ENCODE data around the gene GIPC1. TPM values are rescaled to one million over a fixed set of nuclear protein-coding genes. Genes with fewer than 3 reads are reported as not detected.

The GIPC1 gene
- total and polyA plus RNA-seq, 9 of the 15 experiments (the other 6 are each of a cell fraction or from before 2014, with no cell fraction given), result 0.49 to 54.7 (median 24.8) TPM

GRCh38 chr19:14472202-14472938 is 23.6 kb downstream of the GIPC1 start (continued):
- TF ChIP-seq CHD7 (IDR thresholded peaks at IDR 0.05; ENCODE audit: low read depth, low read length) (no peak), ZNF146 (CRISPR knock-in tag; IDR thresholded peaks at IDR 0.05; ENCODE audit: unreplicated experiment) (no peak), ZNF780A (CRISPR knock-in tag; IDR thresholded peaks at IDR 0.05) (no peak), PHF21A (IDR thresholded peaks at IDR 0.05; ENCODE audit: borderline replicate concordance, low read depth) (no peak), NCOA4 (IDR thresholded peaks at IDR 0.05; ENCODE audit: partially characterized antibody) (no peak), CCAR2 (IDR thresholded peaks at IDR 0.05; ENCODE audit: low read depth, low read length) (no peak), HCFC1 (IDR thresholded peaks at IDR 0.05; ENCODE audit: low read depth, low read length) (no peak), ATF1 (CRISPR knock-in tag; IDR thresholded peaks at IDR 0.05) (no peak), ATF1 (tag; IDR thresholded peaks at IDR 0.05) (peak; percentile 41), GTF3C2 (IDR thresholded peaks at IDR 0.05; ENCODE audit: borderline replicate concordance, extremely low read depth, insufficient read length) (no peak), ZNF23 (CRISPR knock-in tag; IDR thresholded peaks at IDR 0.05) (no peak), RNF219 (CRISPR knock-in tag; IDR thresholded peaks at IDR 0.05) (no peak)

All from K562 (cell line).